ENCODE data around the gene COMMD7.

Gene COMMD7

DNA sequence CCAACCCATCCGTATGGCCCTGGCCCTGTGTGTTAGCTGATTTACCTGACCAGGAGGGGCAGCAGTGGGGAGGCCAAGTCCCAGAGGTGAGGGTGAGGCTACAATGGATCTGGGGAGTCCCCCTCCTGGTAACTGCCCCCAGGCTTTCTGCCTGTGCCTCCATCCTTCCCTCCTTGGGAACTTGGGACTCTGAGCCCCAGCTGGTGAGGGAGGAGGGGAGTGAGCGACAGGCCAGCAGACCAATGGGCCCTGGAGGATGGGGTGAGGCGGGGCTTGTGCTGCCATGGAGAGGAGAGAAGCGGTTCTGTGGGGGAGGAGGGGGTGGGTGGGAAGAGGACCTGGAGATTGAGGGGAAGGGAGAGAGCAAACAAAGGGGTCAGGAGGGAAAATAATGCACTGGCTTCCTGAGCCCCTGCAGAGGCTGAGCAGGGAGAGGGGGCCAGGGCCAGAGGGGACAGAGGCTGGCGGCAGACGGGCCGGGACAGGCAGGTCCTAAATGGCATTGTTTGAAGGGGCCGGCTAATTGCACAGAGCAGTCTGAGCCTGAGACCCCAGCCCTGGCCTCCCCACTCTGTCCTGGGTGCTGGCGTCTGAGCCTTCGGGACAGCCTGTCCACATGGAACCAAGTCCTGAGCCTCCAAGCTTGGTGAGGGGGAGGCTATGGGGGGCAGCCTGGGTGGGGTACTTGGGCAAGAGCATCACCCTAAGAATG is 36.4 kb upstream of the COMMD7 start:
- TF ChIP-seq ZFP30 (CRISPR knock-in tag; IDR thresholded peaks at IDR 0.05) (no peak), ISL1 (CRISPR knock-in tag; IDR thresholded peaks at IDR 0.05) (no peak), TCF4 (CRISPR knock-in tag; IDR thresholded peaks at IDR 0.05; ENCODE audit: borderline replicate concordance) (no peak), OSR1 (CRISPR knock-in tag; IDR thresholded peaks at IDR 0.05) (no peak), SNAI2 (CRISPR knock-in tag; IDR thresholded peaks at IDR 0.05) (no peak), GLIS3 (CRISPR knock-in tag; IDR thresholded peaks at IDR 0.05) (no peak), ZNF8 (CRISPR knock-in tag; IDR thresholded peaks at IDR 0.05) (no peak), ZFP3 (CRISPR knock-in tag; IDR thresholded peaks at IDR 0.05) (no peak), ZNF565 (CRISPR knock-in tag; conservative IDR thresholded peaks at IDR 0.05; ENCODE audit: low read depth) (no peak), TOX (CRISPR knock-in tag; IDR thresholded peaks at IDR 0.05; ENCODE audit: borderline replicate concordance) (no peak), ZC3H10 (CRISPR knock-in tag; IDR thresholded peaks at IDR 0.05) (no peak), CSDC2 (CRISPR knock-in tag; IDR thresholded peaks at IDR 0.05) (no peak), BACH2 (CRISPR knock-in tag; IDR thresholded peaks at IDR 0.05; ENCODE audit: borderline replicate concordance) (no peak), RARB (CRISPR knock-in tag; IDR thresholded peaks at IDR 0.05) (no peak), ARNTL (CRISPR knock-in tag; IDR thresholded peaks at IDR 0.05; ENCODE audit: borderline replicate concordance, low read depth) (no peak), ESRRG (CRISPR knock-in tag; IDR thresholded peaks at IDR 0.05) (no peak), PPARA (CRISPR knock-in tag; IDR thresholded peaks at IDR 0.05; ENCODE audit: borderline replicate concordance) (no peak)
- TF ChIP-seq, protein P1, sequence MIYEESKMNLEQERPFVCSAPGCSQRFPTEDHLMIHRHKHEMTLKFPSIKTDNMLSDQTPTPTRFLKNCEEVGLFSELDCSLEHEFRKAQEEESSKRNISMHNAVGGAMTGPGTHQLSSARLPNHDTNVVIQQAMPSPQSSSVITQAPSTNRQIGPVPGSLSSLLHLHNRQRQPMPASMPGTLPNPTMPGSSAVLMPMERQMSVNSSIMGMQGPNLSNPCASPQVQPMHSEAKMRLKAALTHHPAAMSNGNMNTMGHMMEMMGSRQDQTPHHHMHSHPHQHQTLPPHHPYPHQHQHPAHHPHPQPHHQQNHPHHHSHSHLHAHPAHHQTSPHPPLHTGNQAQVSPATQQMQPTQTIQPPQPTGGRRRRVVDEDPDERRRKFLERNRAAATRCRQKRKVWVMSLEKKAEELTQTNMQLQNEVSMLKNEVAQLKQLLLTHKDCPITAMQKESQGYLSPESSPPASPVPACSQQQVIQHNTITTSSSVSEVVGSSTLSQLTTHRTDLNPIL (CRISPR knock-in tag; IDR thresholded peaks at IDR 0.05; ENCODE audit: low read depth) = no peak
- TF ChIP-seq, protein P2, sequence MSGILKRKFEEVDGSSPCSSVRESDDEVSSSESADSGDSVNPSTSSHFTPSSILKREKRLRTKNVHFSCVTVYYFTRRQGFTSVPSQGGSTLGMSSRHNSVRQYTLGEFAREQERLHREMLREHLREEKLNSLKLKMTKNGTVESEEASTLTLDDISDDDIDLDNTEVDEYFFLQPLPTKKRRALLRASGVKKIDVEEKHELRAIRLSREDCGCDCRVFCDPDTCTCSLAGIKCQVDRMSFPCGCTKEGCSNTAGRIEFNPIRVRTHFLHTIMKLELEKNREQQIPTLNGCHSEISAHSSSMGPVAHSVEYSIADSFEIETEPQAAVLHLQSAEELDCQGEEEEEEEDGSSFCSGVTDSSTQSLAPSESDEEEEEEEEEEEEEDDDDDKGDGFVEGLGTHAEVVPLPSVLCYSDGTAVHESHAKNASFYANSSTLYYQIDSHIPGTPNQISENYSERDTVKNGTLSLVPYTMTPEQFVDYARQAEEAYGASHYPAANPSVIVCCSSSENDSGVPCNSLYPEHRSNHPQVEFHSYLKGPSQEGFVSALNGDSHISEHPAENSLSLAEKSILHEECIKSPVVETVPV (CRISPR knock-in tag; IDR thresholded peaks at IDR 0.05) = no peak
- TF ChIP-seq, protein P3, sequence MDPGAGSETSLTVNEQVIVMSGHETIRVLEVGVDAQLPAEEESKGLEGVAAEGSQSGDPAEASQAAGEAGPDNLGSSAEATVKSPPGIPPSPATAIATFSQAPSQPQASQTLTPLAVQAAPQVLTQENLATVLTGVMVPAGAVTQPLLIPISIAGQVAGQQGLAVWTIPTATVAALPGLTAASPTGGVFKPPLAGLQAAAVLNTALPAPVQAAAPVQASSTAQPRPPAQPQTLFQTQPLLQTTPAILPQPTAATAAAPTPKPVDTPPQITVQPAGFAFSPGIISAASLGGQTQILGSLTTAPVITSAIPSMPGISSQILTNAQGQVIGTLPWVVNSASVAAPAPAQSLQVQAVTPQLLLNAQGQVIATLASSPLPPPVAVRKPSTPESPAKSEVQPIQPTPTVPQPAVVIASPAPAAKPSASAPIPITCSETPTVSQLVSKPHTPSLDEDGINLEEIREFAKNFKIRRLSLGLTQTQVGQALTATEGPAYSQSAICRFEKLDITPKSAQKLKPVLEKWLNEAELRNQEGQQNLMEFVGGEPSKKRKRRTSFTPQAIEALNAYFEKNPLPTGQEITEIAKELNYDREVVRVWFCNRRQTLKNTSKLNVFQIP (CRISPR knock-in tag; IDR thresholded peaks at IDR 0.05; ENCODE audit: borderline replicate concordance, low read depth) = no peak
- ATAC-seq = no peak

DNA sequence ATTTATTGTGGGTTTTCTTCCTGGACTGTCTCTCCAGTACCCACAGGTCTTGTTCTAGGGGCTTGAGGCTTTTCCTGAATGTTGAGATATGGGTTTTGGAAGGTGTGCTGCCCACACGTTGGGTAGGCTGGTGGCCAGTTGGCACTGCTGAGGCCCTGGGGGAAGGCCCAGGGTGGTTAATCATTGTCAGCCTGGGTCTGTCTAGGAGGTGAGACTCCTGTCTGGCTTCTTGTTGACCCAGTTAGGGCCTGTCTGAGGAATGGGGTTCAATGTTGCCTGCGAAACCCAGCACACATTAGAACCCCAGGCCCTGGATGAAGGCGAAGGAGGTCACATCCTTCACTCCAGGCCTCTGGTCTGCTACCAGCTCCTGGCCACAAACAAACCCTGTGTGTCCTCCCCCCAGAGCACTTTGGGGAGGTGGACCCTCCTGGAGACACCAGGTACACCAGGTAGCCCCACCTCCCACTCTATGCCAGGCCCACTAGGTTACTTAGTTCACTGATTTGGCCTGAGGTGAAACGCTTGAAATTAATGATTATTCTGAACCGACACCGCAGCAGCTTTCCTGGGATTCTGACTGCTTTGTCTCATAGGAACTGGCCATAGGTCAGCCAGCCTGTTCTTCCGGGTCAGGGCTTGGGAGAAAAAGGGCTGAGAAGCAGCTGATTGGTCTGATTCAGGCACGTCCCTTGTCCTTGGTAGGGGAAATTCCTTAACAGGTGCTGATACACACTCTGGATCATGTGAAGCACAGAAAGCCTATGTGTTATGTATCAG is 34.1 kb upstream of the COMMD7 start:
- TF ChIP-seq OSR1 (CRISPR knock-in tag; IDR thresholded peaks at IDR 0.05) = no peak
- TF ChIP-seq TCF4 (CRISPR knock-in tag; IDR thresholded peaks at IDR 0.05; ENCODE audit: borderline replicate concordance) = no peak
- no peak for TF ChIP-seq PPARA (CRISPR knock-in tag; IDR thresholded peaks at IDR 0.05; ENCODE audit: borderline replicate concordance)
- TF ChIP-seq, protein P3 (CRISPR knock-in tag; IDR thresholded peaks at IDR 0.05; ENCODE audit: borderline replicate concordance, low read depth) = no peak
- no peak for TF ChIP-seq GLIS3 (CRISPR knock-in tag; IDR thresholded peaks at IDR 0.05)
- TF ChIP-seq TOX (CRISPR knock-in tag; IDR thresholded peaks at IDR 0.05; ENCODE audit: borderline replicate concordance) = no peak
- TF ChIP-seq SNAI2 (CRISPR knock-in tag; IDR thresholded peaks at IDR 0.05) = no peak
- TF ChIP-seq ESRRG (CRISPR knock-in tag; IDR thresholded peaks at IDR 0.05) = no peak
- TF ChIP-seq BACH2 (CRISPR knock-in tag; IDR thresholded peaks at IDR 0.05; ENCODE audit: borderline replicate concordance) = no peak
- no peak for TF ChIP-seq ZC3H10 (CRISPR knock-in tag; IDR thresholded peaks at IDR 0.05)
- TF ChIP-seq, protein P4, sequence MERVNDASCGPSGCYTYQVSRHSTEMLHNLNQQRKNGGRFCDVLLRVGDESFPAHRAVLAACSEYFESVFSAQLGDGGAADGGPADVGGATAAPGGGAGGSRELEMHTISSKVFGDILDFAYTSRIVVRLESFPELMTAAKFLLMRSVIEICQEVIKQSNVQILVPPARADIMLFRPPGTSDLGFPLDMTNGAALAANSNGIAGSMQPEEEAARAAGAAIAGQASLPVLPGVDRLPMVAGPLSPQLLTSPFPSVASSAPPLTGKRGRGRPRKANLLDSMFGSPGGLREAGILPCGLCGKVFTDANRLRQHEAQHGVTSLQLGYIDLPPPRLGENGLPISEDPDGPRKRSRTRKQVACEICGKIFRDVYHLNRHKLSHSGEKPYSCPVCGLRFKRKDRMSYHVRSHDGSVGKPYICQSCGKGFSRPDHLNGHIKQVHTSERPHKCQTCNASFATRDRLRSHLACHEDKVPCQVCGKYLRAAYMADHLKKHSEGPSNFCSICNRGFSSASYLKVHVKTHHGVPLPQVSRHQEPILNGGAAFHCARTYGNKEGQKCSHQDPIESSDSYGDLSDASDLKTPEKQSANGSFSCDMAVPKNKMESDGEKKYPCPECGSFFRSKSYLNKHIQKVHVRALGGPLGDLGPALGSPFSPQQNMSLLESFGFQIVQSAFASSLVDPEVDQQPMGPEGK (CRISPR knock-in tag; IDR thresholded peaks at IDR 0.05; ENCODE audit: borderline replicate concordance) = no peak
- TF ChIP-seq ARNTL (CRISPR knock-in tag; IDR thresholded peaks at IDR 0.05; ENCODE audit: borderline replicate concordance, low read depth) = no peak
- no peak for ATAC-seq

Measured in SK-N-SH treated with all-trans-retinoic acid at 6 μM for 48 hours (cell line).